ENCODE data around the gene POU2AF3. TPM values are rescaled to one million over a fixed set of nuclear protein-coding genes. Genes with fewer than 3 reads are reported as not detected.
"Not testable (repeated sequence)": the region's sequence is repeated elsewhere in the genome, so short reads cannot be mapped to it uniquely, and the experiment has no call there.

Gene POU2AF3
- not detected for total RNA-seq

- ChIA-PET POLR2A (no interaction called here), CTCF (interaction anchor here (1.6 to 2.4 kb wide), 2 partner anchors 16 to 131 kb away, joined by 8 to 13 read pairs; no protein-coding TSS in a partner anchor)
- Mint-ChIP-seq H3K27ac (no peak within 1 kb of the TSS), H3K27me3 (peaks cover 34% of the 10 kb centered on the region), H3K4me1 (peaks cover 3% of the 10 kb centered on the region), H3K4me3 (no peak within 1 kb of the TSS), H3K36me3 (ENCODE audit: low read depth) (no peaks in the 10 kb centered on the region), H3K9me3 (ENCODE audit: low read depth) (no peaks in the 10 kb centered on the region)
- no peak for ATAC-seq
- intact Hi-C loops (cut with DNase I, micrococcal nuclease), result no loop called here
- DNase-seq, result no peak
Observed at GRCh38 chr11:111298413-111299100, at the start of gene POU2AF3. TSS of gene POU2AF3 (plus strand) at chr11:111298546. CDS start at chr11:111298582, 36 bp downstream.

GRCh38 chr11:111250936-111251335 lies 47.4 kb upstream of the POU2AF3 start:
- Mint-ChIP-seq H3K27me3 (peaks cover 19% of the 10 kb centered on the region), H3K4me1 (no peaks in the 10 kb centered on the region), H3K36me3 (ENCODE audit: low read depth) (no peaks in the 10 kb centered on the region), H3K4me3 (no peak overlapping the region), H3K9me3 (ENCODE audit: low read depth) (no peaks in the 10 kb centered on the region), H3K27ac (no peak overlapping the region)
- no peak for ATAC-seq
- ChIA-PET POLR2A (no interaction called here), CTCF (no interaction called here)
- intact Hi-C loops (cut with DNase I, micrococcal nuclease), result no loop called here
- DNase-seq, result no peak

GRCh38 chr11:111253131-111253530 lies 45.2 kb upstream of the POU2AF3 start:
- H3K27ac Mint-ChIP-seq, result no peak overlapping the region
- CTCF ChIA-PET, result interaction anchor here (1.3 kb wide), 1 partner anchor 19 kb away, joined by 4 read pairs; no protein-coding TSS in a partner anchor
- DNase-seq, result no peak
- no peak overlapping the region for H3K4me3 Mint-ChIP-seq
- peaks cover 14% of the 10 kb centered on the region for H3K27me3 Mint-ChIP-seq
- intact Hi-C loops (cut with DNase I, micrococcal nuclease), result no loop called here
- no peaks in the 10 kb centered on the region for H3K36me3 Mint-ChIP-seq (ENCODE audit: low read depth)
- POLR2A ChIA-PET, result no interaction called here
- no peaks in the 10 kb centered on the region for H3K4me1 Mint-ChIP-seq
- no peaks in the 10 kb centered on the region for H3K9me3 Mint-ChIP-seq (ENCODE audit: low read depth)
- ATAC-seq, result no peak

GRCh38 chr11:111253630-111254029 lies 44.7 kb upstream of the POU2AF3 start:
- no peak overlapping the region for H3K27ac Mint-ChIP-seq
- no peaks in the 10 kb centered on the region for H3K4me1 Mint-ChIP-seq
- no peaks in the 10 kb centered on the region for H3K9me3 Mint-ChIP-seq (ENCODE audit: low read depth)
- ChIA-PET POLR2A (no interaction called here), CTCF (interaction anchor here (0.7 to 1.3 kb wide), 3 partner anchors 19 to 159 kb away, joined by 3 to 4 read pairs (median 3); no protein-coding TSS in a partner anchor)
- no peaks in the 10 kb centered on the region for H3K36me3 Mint-ChIP-seq (ENCODE audit: low read depth)
- DNase-seq, result no peak
- ATAC-seq, result no peak
- peaks cover 12% of the 10 kb centered on the region for H3K27me3 Mint-ChIP-seq
- no peak overlapping the region for H3K4me3 Mint-ChIP-seq
- intact Hi-C loops (cut with DNase I, micrococcal nuclease), result no loop called here

GRCh38 chr11:111258046-111258445 lies 40.3 kb upstream of the POU2AF3 start:
- intact Hi-C loops (cut with DNase I, micrococcal nuclease), result no loop called here
- ChIA-PET CTCF (interaction anchor here (0.7 kb wide), 1 partner anchor 275 kb away, joined by 3 read pairs; no protein-coding TSS in a partner anchor), POLR2A (no interaction called here)
- no peak overlapping the region for H3K4me3 Mint-ChIP-seq
- ATAC-seq (no peak), DNase-seq (no peak)
- H3K36me3 Mint-ChIP-seq (ENCODE audit: low read depth), result no peaks in the 10 kb centered on the region
- H3K4me1 Mint-ChIP-seq, result no peaks in the 10 kb centered on the region
- H3K9me3 Mint-ChIP-seq (ENCODE audit: low read depth), result no peaks in the 10 kb centered on the region
- peaks cover 13% of the 10 kb centered on the region for H3K27me3 Mint-ChIP-seq
- no peak overlapping the region for H3K27ac Mint-ChIP-seq

- Mint-ChIP-seq H3K9me3 (ENCODE audit: low read depth) (no peaks in the 10 kb centered on the region), H3K4me1 (no peaks in the 10 kb centered on the region), H3K36me3 (ENCODE audit: low read depth) (no peaks in the 10 kb centered on the region), H3K4me3 (no peak overlapping the region), H3K27ac (no peak overlapping the region), H3K27me3 (peaks cover 14% of the 10 kb centered on the region)
- DNase-seq, result no peak
- ATAC-seq, result no peak
- ChIA-PET CTCF (interaction anchor here (0.6 kb wide), 1 partner anchor 809 kb away, joined by 3 read pairs; no protein-coding TSS in a partner anchor), POLR2A (no interaction called here)
- intact Hi-C loops (cut with DNase I, micrococcal nuclease), result no loop called here
Observed at GRCh38 chr11:111259896-111260295, 38.5 kb upstream of the POU2AF3 start.

GRCh38 chr11:111260811-111261210 lies 37.5 kb upstream of the POU2AF3 start:
- Mint-ChIP-seq H3K27me3 (peaks cover 14% of the 10 kb centered on the region), H3K4me3 (no peak overlapping the region), H3K4me1 (no peaks in the 10 kb centered on the region), H3K9me3 (ENCODE audit: low read depth) (no peaks in the 10 kb centered on the region), H3K36me3 (ENCODE audit: low read depth) (no peaks in the 10 kb centered on the region), H3K27ac (no peak overlapping the region)
- POLR2A ChIA-PET, result no interaction called here
- DNase-seq, result no peak
- CTCF ChIA-PET, result interaction anchor here (1.2 to 2.3 kb wide), 2 partner anchors 9 to 22 kb away, joined by 3 to 8 read pairs; no protein-coding TSS in a partner anchor
- no peak for ATAC-seq
- intact Hi-C loops (cut with DNase I, micrococcal nuclease), result no loop called here

GRCh38 chr11:111264646-111265045 lies 33.7 kb upstream of the POU2AF3 start:
- intact Hi-C loops (cut with DNase I, micrococcal nuclease), result no loop called here
- DNase-seq, result no peak

GRCh38 chr11:111265421-111265820 lies 32.9 kb upstream of the POU2AF3 start:
- Mint-ChIP-seq H3K4me3 (no peak overlapping the region), H3K36me3 (ENCODE audit: low read depth) (no peaks in the 10 kb centered on the region), H3K27me3 (peaks cover 6% of the 10 kb centered on the region), H3K9me3 (ENCODE audit: low read depth) (no peaks in the 10 kb centered on the region), H3K27ac (no peak overlapping the region), H3K4me1 (no peaks in the 10 kb centered on the region)
- DNase-seq, result no peak
- ChIA-PET CTCF (interaction anchor here (0.6 to 1.8 kb wide), 5 partner anchors 15 to 193 kb away, joined by 3 to 8 read pairs (median 3); no protein-coding TSS in a partner anchor), POLR2A (no interaction called here)
- no peak for ATAC-seq
- intact Hi-C loops (cut with DNase I, micrococcal nuclease), result no loop called here

More at GRCh38 chr11:111264646-111265045, 33.7 kb upstream of the POU2AF3 start:
- H3K27ac Mint-ChIP-seq, result no peak overlapping the region
- H3K4me1 Mint-ChIP-seq, result no peaks in the 10 kb centered on the region
- POLR2A ChIA-PET, result no interaction called here
- H3K27me3 Mint-ChIP-seq, result peaks cover 11% of the 10 kb centered on the region
- CTCF ChIA-PET, result no interaction called here
- no peaks in the 10 kb centered on the region for H3K36me3 Mint-ChIP-seq (ENCODE audit: low read depth)
- no peak for ATAC-seq
- no peak overlapping the region for H3K4me3 Mint-ChIP-seq
- no peaks in the 10 kb centered on the region for H3K9me3 Mint-ChIP-seq (ENCODE audit: low read depth)

GRCh38 chr11:111268303-111268702 lies 30.0 kb upstream of the POU2AF3 start:
- H3K4me1 Mint-ChIP-seq; H3K27me3 Mint-ChIP-seq; POLR2A ChIA-PET; ATAC-seq; H3K4me3 Mint-ChIP-seq; intact Hi-C loops (cut with DNase I, micrococcal nuclease); DNase-seq; H3K9me3 Mint-ChIP-seq (ENCODE audit: low read depth); H3K36me3 Mint-ChIP-seq (ENCODE audit: low read depth); H3K27ac Mint-ChIP-seq: not testable (repeated sequence)
- CTCF ChIA-PET, result interaction anchor here (2.2 kb wide), 1 partner anchor 15 kb away, joined by 6 read pairs; no protein-coding TSS in a partner anchor

GRCh38 chr11:111269146-111269868 lies 29.0 kb upstream of the POU2AF3 start:
- peaks cover 5% of the 10 kb centered on the region for H3K27me3 Mint-ChIP-seq
- H3K36me3 Mint-ChIP-seq (ENCODE audit: low read depth), result no peaks in the 10 kb centered on the region
- CTCF ChIA-PET, result interaction anchor here (0.6 to 2.2 kb wide), 4 partner anchors 8 to 790 kb away, joined by 3 to 6 read pairs (median 4); no protein-coding TSS in a partner anchor
- POLR2A ChIA-PET, result no interaction called here
- H3K4me3 Mint-ChIP-seq, result no peak overlapping the region
- no peak for ATAC-seq
- DNase-seq, result no peak
- intact Hi-C loops (cut with DNase I, micrococcal nuclease), result no loop called here
- H3K9me3 Mint-ChIP-seq (ENCODE audit: low read depth), result no peaks in the 10 kb centered on the region
- no peak overlapping the region for H3K27ac Mint-ChIP-seq
- no peaks in the 10 kb centered on the region for H3K4me1 Mint-ChIP-seq
